Inflammatory macrophage treated with lipopolysaccharide for 1 hour (primary cell): Measurements from ENCODE around the gene ZNF860.

Experiments
- DNase-seq, 2 donors: peaks; one replicate each; pipeline ENCODE4 v3.0.0-alpha.2; 2020 to 2022

Gene ZNF860

DNA sequence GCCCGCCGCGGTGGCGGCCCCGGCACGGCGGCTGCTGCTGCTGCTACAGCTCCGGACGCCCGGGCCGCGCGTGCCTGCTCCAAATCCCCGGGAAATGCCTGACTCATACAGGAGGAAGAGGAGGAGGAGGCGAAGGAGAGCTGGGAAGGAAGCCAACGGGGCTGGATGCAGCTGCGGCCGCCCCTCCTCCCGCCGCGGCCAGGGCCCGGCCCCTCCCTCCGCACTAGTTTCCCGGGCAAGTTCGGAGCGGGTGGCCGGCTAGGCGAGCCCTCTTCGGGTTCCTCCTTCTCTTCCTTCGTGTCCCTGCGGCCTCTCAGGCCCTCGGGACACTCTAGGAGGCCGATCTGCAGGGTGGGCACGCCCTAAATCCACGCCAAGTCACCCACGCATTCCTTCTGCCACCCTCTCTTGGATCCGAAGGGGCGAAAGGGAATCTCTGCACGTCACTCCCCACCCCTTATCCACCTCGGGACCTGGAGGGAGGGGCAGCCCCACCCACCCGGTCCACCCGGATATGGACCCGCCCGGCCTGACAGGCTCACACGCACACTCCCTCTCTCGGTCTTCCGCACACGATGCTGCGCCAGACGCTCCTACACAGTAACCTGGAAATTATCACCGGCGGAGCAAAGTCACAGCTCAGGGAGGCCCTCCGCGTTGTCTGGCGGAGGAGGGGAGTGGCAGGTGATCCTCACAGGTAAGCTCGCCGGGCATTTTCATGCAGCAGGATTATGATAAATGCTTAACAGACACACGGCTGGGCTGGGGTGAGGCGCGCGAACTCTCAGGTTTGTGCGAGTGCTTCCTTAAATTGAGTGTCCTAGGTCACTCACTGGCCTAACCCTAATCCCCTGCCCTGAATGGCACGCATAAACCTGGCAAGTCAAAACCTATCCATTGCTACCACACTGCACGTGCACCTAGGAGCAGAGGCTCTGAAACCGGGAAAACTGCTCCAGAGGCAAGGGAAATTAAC is at the start of gene ZNF860, which contains the start of gene OSBPL10:
TSS of gene ZNF860 (plus strand) at position 545 of the 976 bp plus-strand sequence. CDS start 7,330 bp downstream, outside the sequence.
TSS of gene OSBPL10 (minus strand) at position 57 of the 976 bp plus-strand sequence. CDS start 83 bp downstream, outside the sequence.
- peak; percentile 17 to 23 for DNase-seq

- no peak for DNase-seq
Observed at GRCh38 chr3:31932990-31933389, 48.6 kb upstream of the ZNF860 start.

DNA sequence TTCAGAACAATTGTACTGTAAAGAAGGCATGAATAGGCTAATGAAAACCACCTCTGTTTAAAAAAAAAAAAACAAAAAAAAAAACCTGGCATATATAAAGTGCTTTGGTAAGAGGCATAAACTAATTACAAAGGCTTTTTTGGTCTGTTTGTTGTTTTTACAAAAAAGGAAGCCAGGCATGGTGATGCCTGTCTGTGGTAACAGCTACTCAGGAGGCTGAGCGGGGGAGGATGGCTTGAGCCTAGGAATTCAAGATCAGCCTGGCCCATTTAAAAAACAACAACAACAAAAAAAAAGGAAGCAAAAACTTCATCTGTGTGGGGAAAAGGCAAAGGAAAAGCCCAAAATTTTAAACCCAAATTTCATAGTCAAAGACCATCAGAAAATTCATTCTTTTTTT is 47.5 kb upstream of the ZNF860 start:
- DNase-seq, result peak in 1 of 2 donors; percentile 27

DNA sequence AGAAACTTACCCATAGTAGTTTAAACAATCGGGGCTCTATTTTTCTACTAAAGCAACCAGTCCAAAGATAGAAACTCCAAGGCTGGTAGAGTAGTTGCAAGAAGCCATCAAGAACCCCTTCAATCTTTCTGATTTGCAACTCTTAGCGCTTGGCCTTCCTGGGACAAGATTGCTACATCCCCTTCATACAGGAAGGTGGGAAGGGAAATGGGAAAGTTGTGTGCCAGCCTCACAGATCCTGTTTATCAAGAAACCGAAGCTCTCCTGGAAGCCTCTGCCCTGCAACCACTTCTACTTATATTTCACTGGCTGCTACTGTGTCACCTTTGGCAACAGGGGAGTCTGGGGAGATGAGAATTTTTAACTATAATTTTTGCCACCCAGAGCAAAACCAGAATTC is 46.7 kb upstream of the ZNF860 start:
- no peak for DNase-seq

- DNase-seq, result no peak
Observed at GRCh38 chr3:31936420-31937060, 45.0 kb upstream of the ZNF860 start.

GRCh38 chr3:31937225-31937624 is 44.3 kb upstream of the ZNF860 start:
- DNase-seq, result no peak

DNA sequence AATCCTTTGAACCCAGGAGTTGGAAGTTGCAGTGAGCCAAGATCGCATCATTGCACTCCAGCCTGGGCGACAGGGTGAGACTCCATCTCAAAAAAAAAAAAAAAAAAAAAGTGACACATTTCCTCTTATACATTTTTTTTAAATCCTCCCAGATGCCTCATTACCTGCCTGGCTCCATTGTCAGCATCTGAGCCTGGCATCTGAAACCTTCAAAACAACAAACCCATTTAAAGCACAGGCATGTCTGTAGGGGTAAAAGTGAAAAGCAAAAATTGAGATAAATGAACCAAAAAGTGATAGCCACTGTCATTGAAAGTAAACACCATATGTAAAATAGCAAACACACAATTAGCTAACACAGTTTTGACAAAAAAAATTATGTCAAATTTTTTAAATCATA is 39.1 kb upstream of the ZNF860 start:
- DNase-seq, result no peak

DNA sequence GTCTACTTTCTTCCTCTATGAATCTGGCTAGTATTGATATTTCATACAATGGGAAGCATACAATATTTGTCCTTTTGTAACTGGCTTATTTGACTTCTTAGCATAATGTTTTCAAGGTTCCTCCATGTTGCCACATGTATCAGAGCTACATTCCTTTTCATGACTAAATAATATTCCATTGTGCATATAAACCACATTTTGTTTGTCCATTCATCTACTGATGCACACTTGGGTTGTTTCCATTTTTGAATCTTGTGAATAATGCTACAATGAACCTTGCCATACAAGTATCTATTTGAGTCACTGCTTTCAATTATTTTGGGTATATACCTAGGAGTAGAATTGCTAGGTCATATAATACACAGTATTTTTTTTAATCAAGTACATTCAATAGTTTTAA is 38.5 kb upstream of the ZNF860 start:
- DNase-seq, result no peak

DNA sequence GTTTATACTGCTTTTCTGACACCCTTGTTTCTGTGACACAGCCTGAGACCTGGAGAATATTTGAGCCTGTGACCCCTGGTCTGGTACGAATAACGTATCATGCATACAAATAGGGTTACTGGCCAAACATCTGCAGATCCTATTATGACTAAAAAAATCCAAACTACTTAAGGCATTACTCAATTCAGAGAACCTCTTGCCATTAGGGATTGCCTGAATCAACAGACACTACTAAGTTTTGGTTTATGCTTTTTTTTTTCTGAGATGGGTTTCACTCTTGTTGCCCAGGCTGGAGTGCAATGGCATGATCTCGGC is 35.9 kb upstream of the ZNF860 start:
- DNase-seq, result no peak

- no peak for DNase-seq
Observed at GRCh38 chr3:31946484-31947081, 35.0 kb upstream of the ZNF860 start.

GRCh38 chr3:31947162-31947561 is 34.4 kb upstream of the ZNF860 start:
- no peak for DNase-seq

DNA sequence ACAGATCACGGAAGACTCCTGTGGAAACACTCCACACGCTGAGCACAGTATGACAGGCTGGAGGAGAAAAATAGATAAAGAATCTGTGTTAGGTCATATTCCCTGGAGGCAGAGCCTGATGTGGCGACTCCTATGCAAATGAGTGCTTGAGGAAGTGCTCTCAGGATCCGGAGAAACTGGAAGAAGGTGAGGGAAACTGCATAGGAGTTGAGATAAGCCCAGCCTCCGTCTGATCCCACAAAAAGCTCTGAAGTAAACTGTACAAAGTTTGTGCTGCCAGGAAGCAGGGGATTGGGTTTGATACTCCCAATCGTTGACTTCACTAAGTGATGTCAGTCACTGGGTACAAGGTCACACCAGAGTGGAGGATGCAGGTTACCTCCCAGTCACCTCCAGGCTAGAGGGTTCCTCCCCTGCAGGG is 33.9 kb upstream of the ZNF860 start:
- DNase-seq, result no peak

DNA sequence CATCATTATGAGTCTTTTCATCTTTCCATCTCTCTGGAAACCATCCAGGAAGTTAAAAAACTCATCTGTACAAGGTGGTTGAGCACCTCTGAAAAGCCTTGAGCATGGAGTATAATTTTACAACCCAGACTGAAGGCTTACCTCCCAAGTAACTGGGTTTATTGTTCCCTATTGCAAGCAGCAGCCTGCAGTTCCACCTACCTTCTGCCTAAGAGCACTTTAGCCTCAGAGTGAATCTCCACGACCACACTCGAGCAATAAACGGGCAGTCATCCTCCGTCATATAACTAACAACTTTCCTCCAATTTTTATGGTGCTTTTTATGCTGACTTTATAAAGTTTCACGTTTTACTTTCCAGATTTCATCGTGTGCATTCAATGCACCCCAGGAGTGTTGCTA is 33.3 kb upstream of the ZNF860 start:
- DNase-seq, result no peak

GRCh38 chr3:31952205-31952604 is 29.3 kb upstream of the ZNF860 start:
- DNase-seq, result no peak

- no peak for DNase-seq
Observed at GRCh38 chr3:31953091-31953490, 28.5 kb upstream of the ZNF860 start.

GRCh38 chr3:31953636-31954035 is 27.9 kb upstream of the ZNF860 start:
- no peak for DNase-seq

DNA sequence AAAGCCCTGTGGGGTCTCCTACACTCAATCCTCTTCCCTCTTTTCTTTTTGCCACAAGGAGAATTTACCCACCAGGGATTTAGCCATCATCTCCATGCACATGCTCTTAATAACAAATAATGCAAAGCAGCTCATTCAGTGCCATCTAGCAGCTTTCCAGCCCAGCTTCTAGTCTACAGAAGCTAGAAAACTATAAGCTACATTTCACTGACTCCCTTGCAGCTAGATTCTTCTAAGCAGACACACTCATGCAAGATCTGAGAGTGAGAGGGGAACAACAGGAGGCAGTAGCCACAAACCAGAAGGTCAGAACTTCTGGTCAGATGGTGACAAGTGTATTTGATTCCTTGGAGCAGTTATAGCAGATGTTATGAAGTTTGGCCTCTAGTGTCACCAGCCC is 26.0 kb upstream of the ZNF860 start:
- DNase-seq, result no peak

- DNase-seq, result no peak
Observed at GRCh38 chr3:31957106-31957505, 24.4 kb upstream of the ZNF860 start.

GRCh38 chr3:31958701-31959152 is 22.8 kb upstream of the ZNF860 start:
- DNase-seq, result no peak

GRCh38 chr3:31959251-31959650 is 22.3 kb upstream of the ZNF860 start:
- DNase-seq, result no peak

- no peak for DNase-seq
Observed at GRCh38 chr3:31959951-31960792, 21.4 kb upstream of the ZNF860 start.

DNA sequence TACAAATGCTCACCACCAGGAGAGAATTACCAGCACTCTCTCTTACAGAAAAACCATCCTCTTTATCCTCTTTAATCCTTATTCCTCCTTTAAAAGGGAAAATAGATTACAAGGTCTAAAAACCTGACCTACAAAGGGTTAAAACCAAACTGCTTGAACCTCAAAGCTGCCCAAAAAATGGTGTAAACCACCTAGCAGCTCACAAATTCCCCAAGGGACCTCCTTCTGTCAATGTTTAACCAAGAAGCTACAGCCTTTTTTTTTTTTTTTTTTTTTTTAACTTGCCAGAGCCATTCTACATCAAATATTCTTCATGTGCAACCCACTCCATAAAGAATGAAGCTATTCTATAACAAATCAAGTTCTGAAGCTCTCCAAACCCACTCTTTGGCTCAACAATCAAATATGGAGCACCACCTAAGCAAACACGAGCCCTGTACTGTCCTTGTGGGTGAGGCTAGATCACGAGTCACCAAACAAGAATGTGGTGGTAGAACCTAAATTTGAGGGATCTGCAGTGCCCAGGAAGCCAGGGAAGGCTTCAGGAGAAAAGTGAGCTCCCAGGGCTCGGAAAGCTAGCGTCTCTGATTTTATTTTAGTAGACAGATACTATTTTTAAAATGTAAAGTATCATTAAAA is 20.6 kb upstream of the ZNF860 start:
- no peak for DNase-seq
